HG03108 (cell line): ENCODE data around the gene LCNL1.

Source experiments
- ATAC-seq: cut with Tn5 transposase; IDR thresholded peaks from one replicate; pipeline ENCODE4 v1.9.1; 2021; ENCODE audit warnings: moderate library complexity; ENCODE audit not compliant: unreplicated experiment

The LCNL1 gene

GRCh38 chr9:136973618-136974617 is 8.9 kb upstream of the LCNL1 start:
- ATAC-seq, result no peak

- ATAC-seq, result no peak
Measured at GRCh38 chr9:136974817-136975535, 7.8 kb upstream of the LCNL1 start.

- no peak for ATAC-seq
Measured at GRCh38 chr9:136975644-136976043, 7.1 kb upstream of the LCNL1 start.

GRCh38 chr9:136977223-136977622 is 5.6 kb upstream of the LCNL1 start, which contains the start of gene PTGDS:
PTGDS (plus strand) TSS chr9:136977504; CDS start chr9:136977579, 75 bp downstream.
- ATAC-seq, result no peak

- ATAC-seq, result no peak
Measured at GRCh38 chr9:136977649-136978072, 5.1 kb upstream of the LCNL1 start.

GRCh38 chr9:136978073-136978864 is 4.5 kb upstream of the LCNL1 start:
- ATAC-seq, result no peak

GRCh38 chr9:136978865-136979544 is 3.8 kb upstream of the LCNL1 start:
- no peak for ATAC-seq

GRCh38 chr9:136979769-136980587 is 2.8 kb upstream of the LCNL1 start:
- no peak for ATAC-seq

GRCh38 chr9:136980669-136981478 is 1.9 kb upstream of the LCNL1 start:
- no peak for ATAC-seq

GRCh38 chr9:136981588-136982231 is 1.1 kb upstream of the LCNL1 start:
- ATAC-seq, result no peak

GRCh38 chr9:136983167-136983566 is 374 bp downstream of the LCNL1 start:
- no peak for ATAC-seq

GRCh38 chr9:136983656-136984314 is 992 bp downstream of the LCNL1 start:
- no peak for ATAC-seq

GRCh38 chr9:136984464-136985026 is 1.8 kb downstream of the LCNL1 start:
- ATAC-seq, result no peak

- no peak for ATAC-seq
Measured at GRCh38 chr9:136985027-136985602, 2.3 kb downstream of the LCNL1 start.

- ATAC-seq, result no peak
Measured at GRCh38 chr9:136985853-136986252, 3.1 kb downstream of the LCNL1 start.

- ATAC-seq, result no peak
Measured at GRCh38 chr9:136988872-136989271, 6.1 kb downstream of the LCNL1 start.
